AG10803 (cell line): ENCODE results near the gene SLC25A21.

Experiments used
- DNase-seq: peaks from one replicate; pipeline ENCODE4 v3.0.0; 2010; ENCODE audit warnings: low read depth
- H3K4me3 ChIP-seq: 2 replicates; pipeline ENCODE4 v1.5.1; 2011; ENCODE audit warnings: mild to moderate bottlenecking, low read length, control low read depth
- TF ChIP-seq, protein P1 (sequence below): conservative IDR thresholded peaks from 2 replicates; pipeline ENCODE4 v1.5.1; 2011; ENCODE audit warnings: mild to moderate bottlenecking, low read length, control low read depth, inconsistent platforms

The SLC25A21 gene

DNA sequence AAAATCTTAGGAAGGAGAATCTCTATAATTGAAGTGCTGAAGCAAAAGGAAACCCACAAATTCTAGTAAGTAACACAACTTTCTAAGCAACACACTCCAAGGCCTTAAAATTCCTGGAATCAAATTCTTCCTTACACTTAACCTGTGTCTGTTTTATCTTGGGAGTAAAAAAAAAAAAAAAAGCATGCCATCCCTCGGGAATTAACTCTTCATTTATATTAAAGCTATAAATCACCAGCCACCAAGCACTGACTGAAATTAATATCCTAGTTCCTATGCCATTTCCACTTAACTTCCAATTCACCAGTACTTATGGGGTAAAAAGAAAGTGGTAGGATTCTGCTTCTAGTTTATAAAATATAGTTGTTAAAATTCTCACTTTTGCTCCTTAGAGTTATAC lies 238.1 kb downstream of the SLC25A21 start:
- TF ChIP-seq, protein P1, sequence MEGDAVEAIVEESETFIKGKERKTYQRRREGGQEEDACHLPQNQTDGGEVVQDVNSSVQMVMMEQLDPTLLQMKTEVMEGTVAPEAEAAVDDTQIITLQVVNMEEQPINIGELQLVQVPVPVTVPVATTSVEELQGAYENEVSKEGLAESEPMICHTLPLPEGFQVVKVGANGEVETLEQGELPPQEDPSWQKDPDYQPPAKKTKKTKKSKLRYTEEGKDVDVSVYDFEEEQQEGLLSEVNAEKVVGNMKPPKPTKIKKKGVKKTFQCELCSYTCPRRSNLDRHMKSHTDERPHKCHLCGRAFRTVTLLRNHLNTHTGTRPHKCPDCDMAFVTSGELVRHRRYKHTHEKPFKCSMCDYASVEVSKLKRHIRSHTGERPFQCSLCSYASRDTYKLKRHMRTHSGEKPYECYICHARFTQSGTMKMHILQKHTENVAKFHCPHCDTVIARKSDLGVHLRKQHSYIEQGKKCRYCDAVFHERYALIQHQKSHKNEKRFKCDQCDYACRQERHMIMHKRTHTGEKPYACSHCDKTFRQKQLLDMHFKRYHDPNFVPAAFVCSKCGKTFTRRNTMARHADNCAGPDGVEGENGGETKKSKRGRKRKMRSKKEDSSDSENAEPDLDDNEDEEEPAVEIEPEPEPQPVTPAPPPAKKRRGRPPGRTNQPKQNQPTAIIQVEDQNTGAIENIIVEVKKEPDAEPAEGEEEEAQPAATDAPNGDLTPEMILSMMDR, result no peak
- DNase-seq, result no peak
- no peak overlapping the region for H3K4me3 ChIP-seq

DNA sequence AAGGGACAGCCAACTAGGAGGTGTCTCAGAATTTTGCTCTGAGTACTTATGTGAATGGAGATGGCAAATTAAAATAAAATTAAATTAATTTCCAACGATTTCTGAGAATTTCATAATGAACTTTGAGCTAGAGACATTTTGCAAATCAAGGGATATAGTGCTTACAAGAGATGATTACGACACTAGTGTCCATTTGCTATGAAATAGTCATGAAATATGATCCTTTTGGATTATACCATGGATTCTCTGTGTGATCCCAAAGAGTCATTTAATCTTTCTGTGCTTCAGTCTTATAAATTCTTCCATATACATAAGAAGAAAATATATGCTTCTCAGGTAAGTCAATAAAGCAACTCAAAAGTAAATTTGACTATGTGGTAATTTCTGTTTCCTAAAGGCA lies 240.6 kb downstream of the SLC25A21 start:
- no peak overlapping the region for H3K4me3 ChIP-seq
- TF ChIP-seq, protein P1, result no peak
- DNase-seq, result no peak

DNA sequence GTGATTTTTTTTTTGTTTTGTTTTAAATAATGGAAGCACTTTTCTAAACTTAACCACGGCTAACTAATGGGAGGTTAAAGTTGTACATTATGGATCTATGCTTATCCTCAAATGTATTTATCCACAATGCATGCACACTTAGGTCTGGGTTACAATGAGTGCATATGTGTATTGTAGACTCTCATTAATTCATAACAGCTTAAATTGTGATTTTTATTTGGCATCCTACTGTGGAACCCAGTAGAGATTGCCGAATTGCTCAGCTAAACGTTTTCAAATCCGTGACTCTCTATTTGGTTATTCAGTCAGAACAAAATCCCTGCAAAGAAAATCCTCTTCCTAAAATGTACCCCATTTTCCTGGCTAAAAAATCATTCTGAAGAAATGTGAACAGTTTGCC lies 244.0 kb downstream of the SLC25A21 start:
- H3K4me3 ChIP-seq, result no peak overlapping the region
- no peak for DNase-seq
- TF ChIP-seq, protein P1, result no peak

DNA sequence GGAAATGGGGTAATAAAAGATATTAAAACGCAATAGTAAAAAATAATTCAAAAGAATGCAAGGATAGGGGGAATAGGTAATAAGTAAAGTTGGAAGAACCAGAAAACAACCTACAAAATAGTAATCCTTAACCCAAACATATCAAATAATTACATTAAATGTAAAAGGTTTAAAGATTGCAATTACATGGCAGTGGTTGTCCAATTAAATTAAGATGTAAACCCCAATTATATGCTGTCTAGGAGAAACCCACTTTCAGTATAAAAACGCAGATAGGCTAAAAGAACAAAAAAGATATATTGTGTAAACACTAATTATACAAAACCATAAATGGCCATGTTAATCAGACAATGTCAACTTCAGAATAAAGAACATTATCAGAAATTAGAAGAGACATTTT lies 247.3 kb downstream of the SLC25A21 start:
- DNase-seq, result no peak
- TF ChIP-seq, protein P1, result no peak
- no peak overlapping the region for H3K4me3 ChIP-seq

DNA sequence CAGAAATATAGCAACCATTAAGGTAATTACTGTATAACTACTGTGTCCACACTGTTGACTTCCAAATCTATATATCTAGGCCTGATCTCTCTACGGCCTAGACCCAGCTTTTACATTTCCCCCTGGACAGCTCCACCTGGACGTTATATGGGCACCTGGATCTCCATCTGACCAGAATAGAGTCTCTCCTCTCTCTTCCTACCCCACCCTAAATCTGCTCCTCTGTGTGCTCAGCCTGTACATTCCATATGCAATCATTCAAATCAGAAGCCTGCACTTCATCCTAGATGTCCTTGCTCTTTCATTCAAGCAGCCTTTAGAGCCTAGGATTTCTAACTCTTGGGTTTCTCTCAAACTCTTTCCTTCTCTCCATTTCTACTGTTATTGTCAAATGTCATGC lies 255.7 kb downstream of the SLC25A21 start:
- TF ChIP-seq, protein P1, result no peak
- no peak for DNase-seq
- H3K4me3 ChIP-seq, result no peak overlapping the region

DNA sequence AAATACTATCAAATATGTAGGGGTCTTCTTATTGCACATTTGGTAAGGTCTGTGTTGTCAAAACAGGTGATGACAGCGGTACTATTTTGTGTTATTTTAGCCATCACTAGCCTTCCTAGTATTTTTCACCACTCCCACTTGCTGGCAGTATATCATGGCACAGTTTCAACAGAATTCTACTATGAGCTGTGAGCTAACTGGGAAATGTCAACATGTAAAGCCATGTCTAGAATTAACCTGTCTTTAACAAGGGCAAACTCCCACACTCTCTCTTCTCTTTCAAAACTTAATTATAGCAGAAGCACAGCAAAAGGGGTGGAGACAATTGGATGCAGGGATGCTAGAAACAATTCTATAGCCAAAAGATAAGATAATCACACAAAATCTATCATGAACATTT lies 257.3 kb downstream of the SLC25A21 start:
- TF ChIP-seq, protein P1, result no peak
- H3K4me3 ChIP-seq, result no peak overlapping the region
- DNase-seq, result no peak

DNA sequence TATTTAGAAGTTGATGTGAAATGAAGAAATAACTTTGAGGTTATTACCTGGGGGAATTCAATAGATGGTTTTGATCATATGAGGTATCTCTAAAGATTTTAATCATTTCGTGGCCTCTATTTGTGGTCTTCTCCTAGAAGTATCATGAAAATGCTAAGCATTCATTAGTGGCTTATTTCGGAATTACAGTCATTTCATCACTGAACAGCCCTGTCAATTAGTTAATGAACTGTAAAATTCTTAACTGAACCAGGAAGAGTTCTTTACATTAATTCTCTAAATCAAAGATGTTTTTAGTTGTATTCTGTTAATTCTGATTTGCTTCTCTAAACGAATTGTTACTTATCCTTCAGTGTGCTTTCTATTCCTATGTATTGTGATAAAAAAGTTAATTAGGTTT lies 261.8 kb downstream of the SLC25A21 start:
- no peak for DNase-seq
- H3K4me3 ChIP-seq, result no peak overlapping the region
- TF ChIP-seq, protein P1, result no peak
